GM12865 (cell line): ENCODE measurements around the gene MED15.
"Not testable (repeated sequence)": the region's sequence is repeated elsewhere in the genome, so short reads cannot be mapped to it uniquely, and the experiment has no call there.

Experiments used
- DNase-seq: peaks from one replicate; pipeline ENCODE4 v3.0.0; 2010; ENCODE audit warnings: low read depth
- H3K4me3 ChIP-seq: 2 replicates; pipeline ENCODE4 v1.5.1; 2011; ENCODE audit warnings: mild to moderate bottlenecking, low read depth, low read length, control low read depth
- TF ChIP-seq, protein P1 (sequence below): IDR thresholded peaks from 2 replicates; pipeline ENCODE4 v1.5.1; 2011; ENCODE audit warnings: low read length, control low read depth, low read depth, inconsistent platforms; ENCODE audit not compliant: insufficient read depth; ENCODE audit errors: missing control alignments

Gene MED15

DNA sequence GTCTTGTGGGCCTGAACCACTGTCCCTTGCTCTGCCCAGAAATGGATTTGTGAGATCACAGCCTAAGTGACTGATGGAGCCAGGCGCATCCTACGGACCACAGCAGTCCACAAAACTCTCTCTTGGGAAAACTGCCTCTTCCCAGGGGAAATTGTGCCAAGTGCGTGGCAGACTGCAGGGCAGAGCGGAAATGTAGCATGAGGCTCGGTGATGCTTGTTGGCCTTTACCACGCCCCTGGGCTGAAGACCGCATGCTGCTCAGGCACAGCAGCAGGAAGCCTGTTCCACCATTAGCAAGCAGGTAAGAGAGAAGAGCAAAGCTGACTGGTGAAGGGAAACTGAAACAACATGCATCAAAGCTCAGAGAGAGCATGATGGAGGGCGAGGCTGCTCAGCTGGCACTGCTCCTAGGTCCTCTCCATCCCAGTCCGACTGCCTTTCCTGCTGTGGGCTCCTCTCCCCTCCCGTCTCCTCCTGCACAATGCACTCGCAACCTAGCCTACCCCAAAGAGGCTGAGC is 43.3 kb upstream of the MED15 start:
- TF ChIP-seq, protein P1, sequence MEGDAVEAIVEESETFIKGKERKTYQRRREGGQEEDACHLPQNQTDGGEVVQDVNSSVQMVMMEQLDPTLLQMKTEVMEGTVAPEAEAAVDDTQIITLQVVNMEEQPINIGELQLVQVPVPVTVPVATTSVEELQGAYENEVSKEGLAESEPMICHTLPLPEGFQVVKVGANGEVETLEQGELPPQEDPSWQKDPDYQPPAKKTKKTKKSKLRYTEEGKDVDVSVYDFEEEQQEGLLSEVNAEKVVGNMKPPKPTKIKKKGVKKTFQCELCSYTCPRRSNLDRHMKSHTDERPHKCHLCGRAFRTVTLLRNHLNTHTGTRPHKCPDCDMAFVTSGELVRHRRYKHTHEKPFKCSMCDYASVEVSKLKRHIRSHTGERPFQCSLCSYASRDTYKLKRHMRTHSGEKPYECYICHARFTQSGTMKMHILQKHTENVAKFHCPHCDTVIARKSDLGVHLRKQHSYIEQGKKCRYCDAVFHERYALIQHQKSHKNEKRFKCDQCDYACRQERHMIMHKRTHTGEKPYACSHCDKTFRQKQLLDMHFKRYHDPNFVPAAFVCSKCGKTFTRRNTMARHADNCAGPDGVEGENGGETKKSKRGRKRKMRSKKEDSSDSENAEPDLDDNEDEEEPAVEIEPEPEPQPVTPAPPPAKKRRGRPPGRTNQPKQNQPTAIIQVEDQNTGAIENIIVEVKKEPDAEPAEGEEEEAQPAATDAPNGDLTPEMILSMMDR: no peak
- no peak overlapping the region for H3K4me3 ChIP-seq
- peak; percentile 75 for DNase-seq

- DNase-seq: no peak
- TF ChIP-seq, protein P1: no peak
- no peak overlapping the region for H3K4me3 ChIP-seq
Observed at GRCh38 chr22:20464912-20465758, 42.3 kb upstream of the MED15 start.

DNA sequence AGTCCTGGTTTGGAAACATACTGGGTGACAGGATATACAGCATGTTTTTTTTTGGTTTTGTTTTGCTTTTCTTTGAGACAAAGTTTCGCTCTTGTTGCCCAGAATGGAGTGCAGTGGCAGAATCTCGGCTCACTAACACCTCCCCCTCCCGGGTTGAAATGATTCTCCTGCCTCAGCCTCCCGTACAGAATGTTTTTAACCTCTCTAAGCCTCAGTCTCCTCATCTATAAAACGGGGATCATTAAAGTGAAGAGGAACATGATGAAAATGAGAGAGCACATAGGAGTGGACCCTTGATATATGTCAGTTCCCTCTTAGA is 41.7 kb upstream of the MED15 start:
- no peak overlapping the region for H3K4me3 ChIP-seq
- TF ChIP-seq, protein P1: no peak
- no peak for DNase-seq

GRCh38 chr22:20466659-20467379 is 40.6 kb upstream of the MED15 start:
- TF ChIP-seq, protein P1: no peak
- H3K4me3 ChIP-seq: no peak overlapping the region
- no peak for DNase-seq

DNA sequence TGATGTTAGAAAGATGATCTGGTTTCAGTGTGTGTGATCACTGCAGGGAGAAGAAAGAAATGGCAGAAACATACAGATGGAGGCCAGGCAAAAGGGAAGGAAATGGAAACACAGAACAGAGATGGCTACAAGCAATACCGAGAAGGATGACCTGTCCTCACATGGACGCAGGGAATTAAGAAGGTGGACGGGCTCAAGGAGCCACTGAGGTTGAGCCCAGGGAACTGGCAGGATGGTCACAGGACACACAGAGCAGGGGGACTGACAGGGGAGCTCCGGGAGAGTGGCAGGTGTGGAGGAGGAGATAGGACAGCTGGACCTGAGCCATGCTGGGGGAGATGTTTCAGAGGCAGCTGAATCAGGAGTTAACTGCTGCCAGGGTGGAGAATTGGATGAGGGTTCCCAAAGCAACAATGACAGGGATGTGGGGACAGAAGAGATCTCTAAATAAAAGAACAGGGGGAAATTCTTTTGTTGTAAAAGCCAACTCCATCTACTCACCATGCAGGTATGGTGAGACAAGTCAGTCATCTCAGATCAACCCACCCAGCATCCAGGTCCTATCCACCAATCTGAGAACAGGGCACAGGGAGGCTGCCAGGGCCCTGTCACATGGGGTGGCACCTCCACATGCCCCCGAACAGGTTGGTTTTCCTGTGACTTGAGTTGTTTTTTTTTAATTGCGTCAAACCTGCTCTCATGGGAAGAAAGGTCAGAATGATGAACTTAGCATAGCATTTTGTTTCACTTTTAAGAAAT is 38.1 kb upstream of the MED15 start:
- no peak for DNase-seq
- H3K4me3 ChIP-seq: no peak overlapping the region
- TF ChIP-seq, protein P1: no peak

DNA sequence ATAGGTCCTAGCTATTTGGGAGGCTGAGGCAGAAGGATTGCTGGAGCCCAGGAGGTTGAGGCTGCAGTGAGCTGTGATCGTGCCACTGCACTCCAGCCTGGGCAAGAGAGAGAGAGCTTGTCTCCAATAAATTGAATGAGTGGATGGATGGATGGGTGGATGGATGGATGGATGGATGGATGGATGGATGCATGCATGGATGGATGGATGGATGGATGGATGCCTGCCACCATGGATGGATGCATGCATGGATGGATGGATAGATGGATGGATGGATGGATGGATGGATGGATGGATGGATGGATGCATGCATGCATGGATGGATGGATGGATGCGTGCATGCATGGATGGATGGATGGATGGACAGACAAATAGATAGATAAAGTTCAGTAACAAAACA is 36.9 kb upstream of the MED15 start:
- H3K4me3 ChIP-seq, DNase-seq: not testable (repeated sequence)

GRCh38 chr22:20471126-20471833 is 36.1 kb upstream of the MED15 start:
- H3K4me3 ChIP-seq: no peak overlapping the region
- DNase-seq: no peak
- TF ChIP-seq, protein P1: no peak
